SU-DHL-6 (cell line): Measurements from ENCODE around the gene TREM2.

Source experiments
- H2AFZ ChIP-seq: fragments of 200-600 bp; sonication (generic); 2 replicates; pipeline ENCODE4 v1.6.1; 2014; ENCODE audit warnings: low read depth, mild to moderate bottlenecking, moderate library complexity, mixed read lengths, antibody characterized with exemption, low read length; ENCODE audit not compliant: severe bottlenecking
- H3F3A ChIP-seq: fragments of 200-600 bp; shearing (Covaris generic); 2 replicates; pipeline ENCODE4 v1.6.0; 2016; ENCODE audit warnings: antibody characterized with exemption, mild to moderate bottlenecking; ENCODE audit not compliant: insufficient read depth
- H3K27ac ChIP-seq: fragments of 200-600 bp; sonication (generic); 2 replicates; pipeline ENCODE4 v1.5.1; 2016; ENCODE audit warnings: low read depth, mild to moderate bottlenecking, low read length, moderate library complexity, mixed read lengths
- H3K27me3 ChIP-seq: fragments of 200-600 bp; sonication (generic), shearing (Covaris generic); 2 replicates; pipeline ENCODE4 v1.6.0; 2014; ENCODE audit warnings: mild to moderate bottlenecking, low read length
- H3K36me3 ChIP-seq: fragments of 200-600 bp; sonication (generic); 2 replicates; pipeline ENCODE4 v1.6.1; 2014; ENCODE audit warnings: mild to moderate bottlenecking, low read length, mixed read lengths
- H3K4me2 ChIP-seq: fragments of 300-600, 200-600 bp; shearing (Covaris generic), sonication (generic); 2 replicates; pipeline ENCODE4 v1.6.0; 2014; ENCODE audit warnings: low read length, low read depth, mild to moderate bottlenecking; ENCODE audit not compliant: poor library complexity, severe bottlenecking
- H3K4me3 ChIP-seq: fragments of 200-600 bp; sonication (generic); 2 replicates; pipeline ENCODE4 v1.5.1; 2014; ENCODE audit warnings: antibody characterized with exemption, low read length, mild to moderate bottlenecking, mixed read lengths; ENCODE audit not compliant: insufficient read depth, poor library complexity, severe bottlenecking
- H3K79me2 ChIP-seq: fragments of 200-600 bp; sonication (generic); 2 replicates; pipeline ENCODE4 v1.6.1; 2014; ENCODE audit warnings: mild to moderate bottlenecking, low read length, moderate library complexity; ENCODE audit not compliant: insufficient read depth
- H3K9ac ChIP-seq: fragments of 200-600 bp; sonication (generic); 2 replicates; pipeline ENCODE4 v1.7.0; 2014; ENCODE audit warnings: mild to moderate bottlenecking, low read length
- H3K9me2 ChIP-seq: fragments of 200-600 bp; sonication (generic); replicated peaks from 2 replicates; pipeline ENCODE4 v1.6.1; 2014; ENCODE audit warnings: low read length; ENCODE audit not compliant: insufficient read depth
- H3K9me3 ChIP-seq: fragments of 200-600 bp; sonication (generic); 2 replicates; pipeline ENCODE4 v1.6.1; 2014; ENCODE audit warnings: low read length, mixed read lengths; ENCODE audit not compliant: insufficient read depth
- H4K20me1 ChIP-seq: fragments of 200-600 bp; sonication (generic); 2 replicates; pipeline ENCODE4 v1.6.1; 2014; ENCODE audit warnings: low read depth, mild to moderate bottlenecking, antibody characterized with exemption, low read length, moderate library complexity, mixed read lengths
- CTCF ChIP-seq: fragments of 200-600 bp; sonication (generic); IDR thresholded peaks from one replicate; pipeline ENCODE4 v1.5.1; 2017; ENCODE audit warnings: antibody characterized with exemption, mild to moderate bottlenecking, low read length, moderate library complexity; ENCODE audit not compliant: insufficient read depth, poor library complexity, severe bottlenecking
- EZH2phosphoT487 ChIP-seq: fragments of 200-600 bp; sonication (generic), shearing (Covaris generic); conservative IDR thresholded peaks from 2 replicates; pipeline ENCODE4 v1.6.1; 2018; ENCODE audit warnings: mild to moderate bottlenecking, antibody characterized with exemption, low read length, moderate library complexity, mixed read lengths

The TREM2 gene

DNA sequence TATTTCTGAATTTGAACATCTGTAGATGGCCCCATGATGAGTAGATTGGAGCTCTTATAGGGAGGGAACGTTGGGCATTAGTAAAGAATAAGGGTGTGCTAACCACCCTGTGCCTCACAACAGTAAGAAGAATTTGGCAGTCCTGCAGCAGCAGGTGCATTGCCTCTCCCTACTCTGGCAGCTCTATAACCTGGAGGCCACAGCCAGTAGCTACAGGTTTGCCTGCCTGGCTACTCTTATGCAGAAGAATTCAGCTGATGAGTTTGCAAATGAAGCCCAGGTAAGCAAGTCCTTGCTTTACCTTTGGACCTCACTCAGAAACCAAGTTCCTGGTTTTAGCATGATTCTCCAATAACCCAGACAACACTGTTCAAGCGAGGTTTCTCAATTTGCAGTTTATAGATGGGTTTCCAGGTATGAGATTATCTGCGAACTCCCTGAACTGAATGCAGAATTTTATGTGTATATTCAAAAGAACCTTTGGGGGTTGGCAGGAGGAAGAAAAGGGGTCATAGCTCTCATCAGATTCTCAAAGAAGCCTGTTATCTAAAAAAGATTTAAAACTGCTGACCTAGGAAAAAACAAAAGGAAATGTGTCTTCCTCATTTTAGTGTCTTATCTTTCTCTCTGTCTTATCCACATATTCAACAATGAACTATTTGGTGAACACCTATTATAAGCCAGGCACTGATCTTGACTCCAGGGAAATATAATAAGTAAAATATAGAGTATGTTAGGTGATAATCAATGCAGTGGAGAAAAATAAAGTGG lies 27.7 kb downstream of the TREM2 start:
- H2AFZ ChIP-seq = no peak overlapping the region
- H3K36me3 ChIP-seq = no peaks in the 10 kb centered on the region
- H3K27me3 ChIP-seq = no peaks in the 10 kb centered on the region
- H3K4me2 ChIP-seq = no peak overlapping the region
- no peaks in the 10 kb centered on the region for H3K9me3 ChIP-seq
- no peaks in the 10 kb centered on the region for H3K9me2 ChIP-seq
- H3K79me2 ChIP-seq = no peaks in the 10 kb centered on the region
- TF ChIP-seq EZH2phosphoT487 (no peak), CTCF (no peak)
- no peak overlapping the region for H3K27ac ChIP-seq
- H3F3A ChIP-seq = no peaks in the 10 kb centered on the region
- H3K4me3 ChIP-seq = no peak overlapping the region
- H3K9ac ChIP-seq = no peak overlapping the region
- no peaks in the 10 kb centered on the region for H4K20me1 ChIP-seq

GRCh38 chr6:41132254-41132653 lies 30.7 kb downstream of the TREM2 start:
- Histone ChIP-seq H3F3A (no peaks in the 10 kb centered on the region), H3K27me3 (no peaks in the 10 kb centered on the region), H3K9me2 (no peaks in the 10 kb centered on the region), H3K9me3 (no peaks in the 10 kb centered on the region), H3K4me3 (no peak overlapping the region), H2AFZ (no peak overlapping the region), H3K9ac (no peak overlapping the region), H3K79me2 (no peaks in the 10 kb centered on the region), H3K27ac (no peak overlapping the region), H4K20me1 (no peaks in the 10 kb centered on the region), H3K4me2 (no peak overlapping the region), H3K36me3 (no peaks in the 10 kb centered on the region)
- TF ChIP-seq CTCF (no peak), EZH2phosphoT487 (no peak)

DNA sequence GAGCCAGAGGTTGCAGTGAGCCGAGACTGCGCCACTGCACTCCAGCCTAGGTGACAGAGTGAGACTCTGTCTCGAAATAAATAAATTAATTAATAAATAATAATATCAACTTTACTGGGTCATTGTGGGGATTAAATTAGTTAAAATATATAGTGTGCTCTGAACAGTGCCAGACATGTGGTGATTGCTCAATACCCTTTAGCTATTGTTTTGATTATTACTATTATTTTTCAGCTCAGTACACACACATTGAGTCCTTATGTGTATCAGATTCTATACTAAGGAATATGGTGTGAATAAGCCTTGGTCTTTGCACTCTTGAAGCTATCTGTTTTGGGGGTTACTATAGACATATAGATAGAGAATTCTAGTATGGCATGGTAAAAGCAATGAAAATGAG lies 37.6 kb downstream of the TREM2 start:
- H3K27me3 ChIP-seq = no peaks in the 10 kb centered on the region
- no peak overlapping the region for H3K27ac ChIP-seq
- H3K9me3 ChIP-seq = no peaks in the 10 kb centered on the region
- no peak for TF ChIP-seq EZH2phosphoT487
- TF ChIP-seq CTCF = no peak
- no peaks in the 10 kb centered on the region for H3K36me3 ChIP-seq
- H3K4me2 ChIP-seq = no peak overlapping the region
- H3F3A ChIP-seq = no peaks in the 10 kb centered on the region
- no peaks in the 10 kb centered on the region for H3K79me2 ChIP-seq
- no peaks in the 10 kb centered on the region for H3K9me2 ChIP-seq
- H3K9ac ChIP-seq = no peak overlapping the region
- H2AFZ ChIP-seq = no peak overlapping the region
- no peaks in the 10 kb centered on the region for H4K20me1 ChIP-seq
- H3K4me3 ChIP-seq = no peak overlapping the region
